GM23338 (cell line): ENCODE measurements around the gene ADH5. TPM values are rescaled to one million over a fixed set of nuclear protein-coding genes. Genes with fewer than 3 reads are reported as not detected.

Source experiments
- ATAC-seq: fragments of 200-7000 bp; cut with Tn5 transposase; 3 replicates; pipeline ENCODE4 v1.9.1; 2020
- DNase-seq: peaks from one replicate; pipeline ENCODE4 v3.0.0-alpha.2; 2015; ENCODE audit warnings: low spot score
- H2AFZ ChIP-seq: fragments of 200-600 bp; sonication (generic); 2 replicates; pipeline ENCODE4 v1.8.0; 2016; ENCODE audit warnings: antibody characterized with exemption, mild to moderate bottlenecking, moderate library complexity
- H3F3A ChIP-seq: fragments of 200-600 bp; sonication (generic); replicated peaks from 2 replicates; pipeline ENCODE4 v1.8.0; 2017; ENCODE audit warnings: antibody characterized with exemption, mixed run types, low read depth
- H3K27ac ChIP-seq: fragments of 200-600 bp; sonication (generic); 2 replicates; pipeline ENCODE4 v1.6.1; 2016; ENCODE audit warnings: low read depth
- H3K27me3 ChIP-seq: fragments of 200-600 bp; sonication (generic); 2 replicates; pipeline ENCODE4 v1.8.0; 2016; ENCODE audit warnings: mild to moderate bottlenecking, mixed run types, moderate library complexity; ENCODE audit not compliant: insufficient read depth
- H3K36me3 ChIP-seq: fragments of 200-600 bp; sonication (generic); 2 replicates; pipeline ENCODE4 v1.8.0; 2016; ENCODE audit warnings: mild to moderate bottlenecking; ENCODE audit not compliant: insufficient read depth
- H3K4me1 ChIP-seq: fragments of 200-600 bp; sonication (generic); 2 replicates; pipeline ENCODE4 v1.8.0; 2016; ENCODE audit warnings: mild to moderate bottlenecking, moderate library complexity; ENCODE audit not compliant: insufficient read depth
- H3K4me2 ChIP-seq: fragments of 200-600 bp; sonication (generic); 2 replicates; pipeline ENCODE4 v1.7.1; 2017; ENCODE audit warnings: mixed run types
- H3K4me3 ChIP-seq: fragments of 200-600 bp; sonication (generic); 2 replicates; pipeline ENCODE4 v1.6.1; 2016; ENCODE audit warnings: mixed run types
- H3K79me2 ChIP-seq: fragments of 200-600 bp; sonication (generic); replicated peaks from 2 replicates; pipeline ENCODE4 v1.8.0; 2017; ENCODE audit warnings: mild to moderate bottlenecking; ENCODE audit not compliant: insufficient read depth
- H3K9me2 ChIP-seq: fragments of 200-600 bp; sonication (generic); 2 replicates; pipeline ENCODE4 v1.8.0; 2017; ENCODE audit not compliant: insufficient read depth
- H4K20me1 ChIP-seq: fragments of 200-600 bp; sonication (generic); replicated peaks from 2 replicates; pipeline ENCODE4 v1.8.0; 2017; ENCODE audit warnings: mild to moderate bottlenecking; ENCODE audit not compliant: insufficient read depth
- H3K27ac Mint-ChIP-seq: 2 replicates; pipeline ENCODE4 v1.8.0; 2020; ENCODE audit warnings: inconsistent platforms, mild to moderate bottlenecking, moderate library complexity, mixed read lengths
- H3K27me3 Mint-ChIP-seq: 3 replicates; pipeline ENCODE4 v1.8.0; 2022; ENCODE audit warnings: low read depth, mild to moderate bottlenecking, moderate library complexity, mixed read lengths, inconsistent platforms; ENCODE audit not compliant: insufficient read depth, poor library complexity
- H3K36me3 Mint-ChIP-seq: 3 replicates; pipeline ENCODE4 v1.8.0; 2021; ENCODE audit warnings: low read depth, mild to moderate bottlenecking, inconsistent platforms, moderate library complexity, mixed read lengths
- H3K4me1 Mint-ChIP-seq: 3 replicates; pipeline ENCODE4 v1.8.0; 2020; ENCODE audit warnings: mild to moderate bottlenecking, inconsistent platforms, mixed read lengths
- H3K4me3 Mint-ChIP-seq: 3 replicates; pipeline ENCODE4 v1.8.0; 2021; ENCODE audit warnings: moderate library complexity, mild to moderate bottlenecking, inconsistent platforms, mixed read lengths
- H3K9me3 Mint-ChIP-seq: 3 replicates; pipeline ENCODE4 v1.8.0; 2020; ENCODE audit warnings: moderate library complexity, mild to moderate bottlenecking, inconsistent platforms, mixed read lengths
- CREB1 ChIP-seq: fragments of 250-450 bp; sonication (Bioruptor Pico); IDR thresholded peaks from 2 replicates; pipeline ENCODE4 v1.5.0; 2020; ENCODE audit warnings: low read depth, mild to moderate bottlenecking, moderate library complexity
- EZH2 ChIP-seq: fragments of 200-600 bp; sonication (generic); IDR thresholded peaks from one replicate; pipeline ENCODE4 v1.8.0; 2017; ENCODE audit warnings: antibody characterized with exemption, mild to moderate bottlenecking, low read depth; ENCODE audit not compliant: unreplicated experiment
- EZH2phosphoT487 ChIP-seq: fragments of 200-600 bp; sonication (generic); IDR thresholded peaks from one replicate; pipeline ENCODE4 v1.8.1; 2018; ENCODE audit warnings: antibody characterized with exemption; ENCODE audit not compliant: unreplicated experiment
- JUNB ChIP-seq: IDR thresholded peaks from one replicate; pipeline ENCODE4 v1.6.1; 2016; ENCODE audit warnings: antibody characterized with exemption; ENCODE audit not compliant: unreplicated experiment
- NANOG ChIP-seq: IDR thresholded peaks from 2 replicates; pipeline ENCODE4 v1.6.1; 2016; ENCODE audit warnings: antibody characterized with exemption, borderline replicate concordance
- POLR2AphosphoS5 ChIP-seq: IDR thresholded peaks from 2 replicates; pipeline ENCODE4 v1.6.1; 2016; ENCODE audit warnings: antibody characterized with exemption, low read depth
- STAT1 ChIP-seq: IDR thresholded peaks from one replicate; pipeline ENCODE4 v1.6.1; 2016; ENCODE audit warnings: antibody characterized with exemption; ENCODE audit not compliant: unreplicated experiment
- polyA plus RNA-seq: library from polyadenylated mRNA; unstranded; fragments of >200 nt; fragmentation: Nextera tagmentation; extraction: Ambion mirVana; gene quantifications from 2 replicates; pipeline ENCODE4 v1.2.1, GENCODE V29; 2016
- total RNA-seq: library from RNA; depleted of rRNA; stranded (reverse); fragments of >200 nt; shearing (Covaris generic); gene quantifications from 2 replicates; pipeline ENCODE4 v1.2.3, GENCODE V29; 2014
- TF ChIP-seq, protein P1 (sequence below): IDR thresholded peaks from 2 replicates; pipeline ENCODE4 v1.6.1; 2016; ENCODE audit warnings: antibody characterized with exemption
- TF ChIP-seq, protein P2 (sequence below): IDR thresholded peaks from one replicate; pipeline ENCODE4 v1.6.1; 2018; ENCODE audit warnings: antibody characterized with exemption; ENCODE audit not compliant: unreplicated experiment
- TF ChIP-seq, protein P3 (sequence below), 2 experiments: fragments of 200-600 bp in 1 of 2; sonication (generic) in 1 of 2; conservative IDR thresholded peaks; 2 replicates each; pipeline versions ENCODE4 v1.5.1 to v1.6.1; 2016 to 2017; ENCODE audit warnings: antibody characterized with exemption in 2 of 2, low read depth in 2 of 2, mild to moderate bottlenecking in 2 of 2, moderate library complexity in 1 of 2
- TF ChIP-seq, protein P4 (sequence below): fragments of 250-450 bp; sonication (Bioruptor Pico); IDR thresholded peaks from 2 replicates; pipeline ENCODE4 v1.5.0; 2020; ENCODE audit warnings: mild to moderate bottlenecking, moderate library complexity

ADH5 gene
- total and polyA plus RNA-seq, 2 experiments from 2014 or later = 224 to 250 TPM

DNA sequence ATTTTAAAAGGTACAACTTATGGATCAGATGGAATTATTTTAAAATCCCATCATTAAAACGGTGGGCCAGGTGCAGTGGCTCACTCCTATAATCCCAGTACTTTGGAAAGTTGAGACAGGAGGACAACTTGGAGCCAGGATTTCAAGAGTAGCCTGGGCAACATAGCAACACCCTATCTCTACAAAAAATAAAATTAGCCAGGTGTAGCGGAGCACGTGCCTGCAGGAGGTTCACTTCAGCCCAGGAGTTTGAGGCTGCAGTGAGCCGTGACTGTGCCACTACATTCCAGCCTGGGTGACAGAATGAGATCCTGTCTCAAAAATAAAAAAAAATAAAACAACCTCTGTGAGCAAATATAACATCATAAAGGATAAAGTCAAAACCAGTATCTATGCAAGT, 11.4 kb downstream of the ADH5 start:
- Histone ChIP-seq H4K20me1 (peaks cover 14% of the 10 kb centered on the region), H3K4me3 (no peak overlapping the region), H3F3A (no peaks in the 10 kb centered on the region), H3K4me2 (no peak overlapping the region), H3K4me1 (no peaks in the 10 kb centered on the region), H2AFZ (no peak overlapping the region), H3K36me3 (peaks cover 78% of the 10 kb centered on the region), H3K27me3 (no peaks in the 10 kb centered on the region), H3K79me2 (peaks cover 39% of the 10 kb centered on the region), H3K27ac (no peak overlapping the region), H3K9me2 (no peaks in the 10 kb centered on the region)
- H3K4me3 Mint-ChIP-seq = no peak overlapping the region
- H3K4me1 Mint-ChIP-seq = no peaks in the 10 kb centered on the region
- H3K27me3 Mint-ChIP-seq = no peaks in the 10 kb centered on the region
- no peak for TF ChIP-seq POLR2AphosphoS5
- no peak for TF ChIP-seq STAT1
- no peak for TF ChIP-seq CREB1 (CRISPR knock-in tag)
- TF ChIP-seq, protein P1, sequence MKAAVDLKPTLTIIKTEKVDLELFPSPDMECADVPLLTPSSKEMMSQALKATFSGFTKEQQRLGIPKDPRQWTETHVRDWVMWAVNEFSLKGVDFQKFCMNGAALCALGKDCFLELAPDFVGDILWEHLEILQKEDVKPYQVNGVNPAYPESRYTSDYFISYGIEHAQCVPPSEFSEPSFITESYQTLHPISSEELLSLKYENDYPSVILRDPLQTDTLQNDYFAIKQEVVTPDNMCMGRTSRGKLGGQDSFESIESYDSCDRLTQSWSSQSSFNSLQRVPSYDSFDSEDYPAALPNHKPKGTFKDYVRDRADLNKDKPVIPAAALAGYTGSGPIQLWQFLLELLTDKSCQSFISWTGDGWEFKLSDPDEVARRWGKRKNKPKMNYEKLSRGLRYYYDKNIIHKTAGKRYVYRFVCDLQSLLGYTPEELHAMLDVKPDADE = no peak
- TF ChIP-seq, protein P2, sequence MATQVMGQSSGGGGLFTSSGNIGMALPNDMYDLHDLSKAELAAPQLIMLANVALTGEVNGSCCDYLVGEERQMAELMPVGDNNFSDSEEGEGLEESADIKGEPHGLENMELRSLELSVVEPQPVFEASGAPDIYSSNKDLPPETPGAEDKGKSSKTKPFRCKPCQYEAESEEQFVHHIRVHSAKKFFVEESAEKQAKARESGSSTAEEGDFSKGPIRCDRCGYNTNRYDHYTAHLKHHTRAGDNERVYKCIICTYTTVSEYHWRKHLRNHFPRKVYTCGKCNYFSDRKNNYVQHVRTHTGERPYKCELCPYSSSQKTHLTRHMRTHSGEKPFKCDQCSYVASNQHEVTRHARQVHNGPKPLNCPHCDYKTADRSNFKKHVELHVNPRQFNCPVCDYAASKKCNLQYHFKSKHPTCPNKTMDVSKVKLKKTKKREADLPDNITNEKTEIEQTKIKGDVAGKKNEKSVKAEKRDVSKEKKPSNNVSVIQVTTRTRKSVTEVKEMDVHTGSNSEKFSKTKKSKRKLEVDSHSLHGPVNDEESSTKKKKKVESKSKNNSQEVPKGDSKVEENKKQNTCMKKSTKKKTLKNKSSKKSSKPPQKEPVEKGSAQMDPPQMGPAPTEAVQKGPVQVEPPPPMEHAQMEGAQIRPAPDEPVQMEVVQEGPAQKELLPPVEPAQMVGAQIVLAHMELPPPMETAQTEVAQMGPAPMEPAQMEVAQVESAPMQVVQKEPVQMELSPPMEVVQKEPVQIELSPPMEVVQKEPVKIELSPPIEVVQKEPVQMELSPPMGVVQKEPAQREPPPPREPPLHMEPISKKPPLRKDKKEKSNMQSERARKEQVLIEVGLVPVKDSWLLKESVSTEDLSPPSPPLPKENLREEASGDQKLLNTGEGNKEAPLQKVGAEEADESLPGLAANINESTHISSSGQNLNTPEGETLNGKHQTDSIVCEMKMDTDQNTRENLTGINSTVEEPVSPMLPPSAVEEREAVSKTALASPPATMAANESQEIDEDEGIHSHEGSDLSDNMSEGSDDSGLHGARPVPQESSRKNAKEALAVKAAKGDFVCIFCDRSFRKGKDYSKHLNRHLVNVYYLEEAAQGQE = no peak
- TF ChIP-seq, protein P3, sequence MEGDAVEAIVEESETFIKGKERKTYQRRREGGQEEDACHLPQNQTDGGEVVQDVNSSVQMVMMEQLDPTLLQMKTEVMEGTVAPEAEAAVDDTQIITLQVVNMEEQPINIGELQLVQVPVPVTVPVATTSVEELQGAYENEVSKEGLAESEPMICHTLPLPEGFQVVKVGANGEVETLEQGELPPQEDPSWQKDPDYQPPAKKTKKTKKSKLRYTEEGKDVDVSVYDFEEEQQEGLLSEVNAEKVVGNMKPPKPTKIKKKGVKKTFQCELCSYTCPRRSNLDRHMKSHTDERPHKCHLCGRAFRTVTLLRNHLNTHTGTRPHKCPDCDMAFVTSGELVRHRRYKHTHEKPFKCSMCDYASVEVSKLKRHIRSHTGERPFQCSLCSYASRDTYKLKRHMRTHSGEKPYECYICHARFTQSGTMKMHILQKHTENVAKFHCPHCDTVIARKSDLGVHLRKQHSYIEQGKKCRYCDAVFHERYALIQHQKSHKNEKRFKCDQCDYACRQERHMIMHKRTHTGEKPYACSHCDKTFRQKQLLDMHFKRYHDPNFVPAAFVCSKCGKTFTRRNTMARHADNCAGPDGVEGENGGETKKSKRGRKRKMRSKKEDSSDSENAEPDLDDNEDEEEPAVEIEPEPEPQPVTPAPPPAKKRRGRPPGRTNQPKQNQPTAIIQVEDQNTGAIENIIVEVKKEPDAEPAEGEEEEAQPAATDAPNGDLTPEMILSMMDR (conservative IDR thresholded peaks at IDR 0.05; ENCODE audit: low read depth in 2 of 2) = no peak
- no peak for TF ChIP-seq EZH2phosphoT487
- TF ChIP-seq, protein P4, sequence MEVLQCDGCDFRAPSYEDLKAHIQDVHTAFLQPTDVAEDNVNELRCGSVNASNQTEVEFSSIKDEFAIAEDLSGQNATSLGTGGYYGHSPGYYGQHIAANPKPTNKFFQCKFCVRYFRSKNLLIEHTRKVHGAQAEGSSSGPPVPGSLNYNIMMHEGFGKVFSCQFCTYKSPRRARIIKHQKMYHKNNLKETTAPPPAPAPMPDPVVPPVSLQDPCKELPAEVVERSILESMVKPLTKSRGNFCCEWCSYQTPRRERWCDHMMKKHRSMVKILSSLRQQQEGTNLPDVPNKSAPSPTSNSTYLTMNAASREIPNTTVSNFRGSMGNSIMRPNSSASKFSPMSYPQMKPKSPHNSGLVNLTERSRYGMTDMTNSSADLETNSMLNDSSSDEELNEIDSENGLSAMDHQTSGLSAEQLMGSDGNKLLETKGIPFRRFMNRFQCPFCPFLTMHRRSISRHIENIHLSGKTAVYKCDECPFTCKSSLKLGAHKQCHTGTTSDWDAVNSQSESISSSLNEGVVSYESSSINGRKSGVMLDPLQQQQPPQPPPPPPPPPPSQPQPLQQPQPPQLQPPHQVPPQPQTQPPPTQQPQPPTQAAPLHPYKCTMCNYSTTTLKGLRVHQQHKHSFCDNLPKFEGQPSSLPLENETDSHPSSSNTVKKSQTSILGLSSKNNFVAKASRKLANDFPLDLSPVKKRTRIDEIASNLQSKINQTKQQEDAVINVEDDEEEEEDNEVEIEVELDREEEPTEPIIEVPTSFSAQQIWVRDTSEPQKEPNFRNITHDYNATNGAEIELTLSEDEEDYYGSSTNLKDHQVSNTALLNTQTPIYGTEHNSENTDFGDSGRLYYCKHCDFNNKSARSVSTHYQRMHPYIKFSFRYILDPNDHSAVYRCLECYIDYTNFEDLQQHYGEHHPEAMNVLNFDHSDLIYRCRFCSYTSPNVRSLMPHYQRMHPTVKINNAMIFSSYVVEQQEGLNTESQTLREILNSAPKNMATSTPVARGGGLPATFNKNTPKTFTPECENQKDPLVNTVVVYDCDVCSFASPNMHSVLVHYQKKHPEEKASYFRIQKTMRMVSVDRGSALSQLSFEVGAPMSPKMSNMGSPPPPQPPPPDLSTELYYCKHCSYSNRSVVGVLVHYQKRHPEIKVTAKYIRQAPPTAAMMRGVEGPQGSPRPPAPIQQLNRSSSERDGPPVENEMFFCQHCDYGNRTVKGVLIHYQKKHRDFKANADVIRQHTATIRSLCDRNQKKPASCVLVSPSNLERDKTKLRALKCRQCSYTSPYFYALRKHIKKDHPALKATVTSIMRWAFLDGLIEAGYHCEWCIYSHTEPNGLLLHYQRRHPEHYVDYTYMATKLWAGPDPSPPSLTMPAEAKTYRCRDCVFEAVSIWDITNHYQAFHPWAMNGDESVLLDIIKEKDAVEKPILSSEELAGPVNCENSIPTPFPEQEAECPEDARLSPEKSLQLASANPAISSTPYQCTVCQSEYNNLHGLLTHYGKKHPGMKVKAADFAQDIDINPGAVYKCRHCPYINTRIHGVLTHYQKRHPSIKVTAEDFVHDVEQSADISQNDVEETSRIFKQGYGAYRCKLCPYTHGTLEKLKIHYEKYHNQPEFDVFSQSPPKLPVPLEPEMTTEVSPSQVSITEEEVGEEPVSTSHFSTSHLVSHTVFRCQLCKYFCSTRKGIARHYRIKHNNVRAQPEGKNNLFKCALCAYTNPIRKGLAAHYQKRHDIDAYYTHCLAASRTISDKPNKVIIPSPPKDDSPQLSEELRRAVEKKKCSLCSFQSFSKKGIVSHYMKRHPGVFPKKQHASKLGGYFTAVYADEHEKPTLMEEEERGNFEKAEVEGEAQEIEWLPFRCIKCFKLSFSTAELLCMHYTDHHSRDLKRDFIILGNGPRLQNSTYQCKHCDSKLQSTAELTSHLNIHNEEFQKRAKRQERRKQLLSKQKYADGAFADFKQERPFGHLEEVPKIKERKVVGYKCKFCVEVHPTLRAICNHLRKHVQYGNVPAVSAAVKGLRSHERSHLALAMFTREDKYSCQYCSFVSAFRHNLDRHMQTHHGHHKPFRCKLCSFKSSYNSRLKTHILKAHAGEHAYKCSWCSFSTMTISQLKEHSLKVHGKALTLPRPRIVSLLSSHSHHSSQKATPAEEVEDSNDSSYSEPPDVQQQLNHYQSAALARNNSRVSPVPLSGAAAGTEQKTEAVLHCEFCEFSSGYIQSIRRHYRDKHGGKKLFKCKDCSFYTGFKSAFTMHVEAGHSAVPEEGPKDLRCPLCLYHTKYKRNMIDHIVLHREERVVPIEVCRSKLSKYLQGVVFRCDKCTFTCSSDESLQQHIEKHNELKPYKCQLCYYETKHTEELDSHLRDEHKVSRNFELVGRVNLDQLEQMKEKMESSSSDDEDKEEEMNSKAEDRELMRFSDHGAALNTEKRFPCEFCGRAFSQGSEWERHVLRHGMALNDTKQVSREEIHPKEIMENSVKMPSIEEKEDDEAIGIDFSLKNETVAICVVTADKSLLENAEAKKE (CRISPR knock-in tag) = no peak
- TF ChIP-seq NANOG = no peak
- TF ChIP-seq EZH2 = no peak
- no peak for TF ChIP-seq JUNB
- no peak overlapping the region for H3K27ac Mint-ChIP-seq
- H3K36me3 Mint-ChIP-seq = peaks cover 93% of the 10 kb centered on the region
- no peaks in the 10 kb centered on the region for H3K9me3 Mint-ChIP-seq
- no peak for DNase-seq
- no peak for ATAC-seq
